Measurements from ENCODE around the gene ABCC8.

DNA sequence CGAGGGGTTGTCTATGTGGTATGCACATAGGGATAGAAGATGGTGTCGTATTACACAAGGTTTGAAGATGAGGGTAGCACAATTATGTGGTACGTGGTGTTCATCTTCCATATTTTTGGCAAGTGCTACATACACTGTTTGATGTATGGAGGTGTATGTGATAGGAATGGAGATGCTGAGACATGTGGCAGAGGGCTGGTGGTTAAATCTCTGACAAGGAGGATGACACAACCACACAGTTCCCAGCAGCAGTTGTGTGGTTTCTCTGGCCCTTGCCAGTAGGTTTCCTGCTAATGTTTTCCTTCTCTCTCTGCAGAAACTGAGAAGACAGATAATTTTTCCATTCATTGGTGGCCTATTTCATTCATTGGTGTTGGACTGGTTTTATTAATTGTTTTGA lies 108.1 kb downstream of the ABCC8 start:
- TF ChIP-seq EZH2 (IDR thresholded peaks at IDR 0.05): no peak
- TF ChIP-seq POLR2AphosphoS5 (IDR thresholded peaks at IDR 0.05; ENCODE audit: borderline replicate concordance, low read depth, low read length): no peak
- no peak for TF ChIP-seq FOXP2 (optimal IDR thresholded peaks at IDR 0.05; ENCODE audit: control extremely low read depth, extremely low read length, insufficient read depth)

All from SK-N-MC (cell line).